ENCODE measurements around the gene FABP7. TPM values are rescaled to one million over a fixed set of nuclear protein-coding genes. Genes with fewer than 3 reads are reported as not detected.

Gene FABP7
- total and polyA plus RNA-seq, 2 of the 13 experiments (the other 11 are each of a cell fraction or from before 2014, with no cell fraction given), result not detected

- no peak for TF ChIP-seq ZNF30 (CRISPR knock-in tag; IDR thresholded peaks at IDR 0.05)
- TF ChIP-seq ZMYM3 (CRISPR knock-in tag; IDR thresholded peaks at IDR 0.05), result no peak
- no peak for TF ChIP-seq PLSCR1 (CRISPR knock-in tag; IDR thresholded peaks at IDR 0.05; ENCODE audit: borderline replicate concordance)
- no peak for TF ChIP-seq TCF7L2 (IDR thresholded peaks at IDR 0.05; ENCODE audit: low read depth, low read length)
- no peak for TF ChIP-seq ARHGAP35 (CRISPR knock-in tag; IDR thresholded peaks at IDR 0.05; ENCODE audit: borderline replicate concordance)
- no peak for TF ChIP-seq SNAPC5 (CRISPR knock-in tag; IDR thresholded peaks at IDR 0.05; ENCODE audit: borderline replicate concordance)
- TF ChIP-seq TP53 (CRISPR knock-in tag; conservative IDR thresholded peaks at IDR 0.05), result no peak
- TF ChIP-seq ZBTB44 (CRISPR knock-in tag; IDR thresholded peaks at IDR 0.05), result no peak
- no peak for TF ChIP-seq SNAI1 (CRISPR knock-in tag; IDR thresholded peaks at IDR 0.05; ENCODE audit: borderline replicate concordance)
- no peak for TF ChIP-seq ZNF367 (CRISPR knock-in tag; IDR thresholded peaks at IDR 0.05; ENCODE audit: borderline replicate concordance)
- TF ChIP-seq SALL1 (CRISPR knock-in tag; IDR thresholded peaks at IDR 0.05), result peak; percentile 81
- TF ChIP-seq CREB1 (IDR thresholded peaks at IDR 0.05), result no peak; the same call in 1 of the 2 replicates
- no peak for TF ChIP-seq CREB1 (CRISPR knock-in tag; IDR thresholded peaks at IDR 0.05)
- TF ChIP-seq HBP1 (CRISPR knock-in tag; IDR thresholded peaks at IDR 0.05; ENCODE audit: low read depth), result no peak
- TF ChIP-seq SUZ12 (IDR thresholded peaks at IDR 0.05; ENCODE audit: low read depth, low read length), result no peak
- TF ChIP-seq NR2F6 (IDR thresholded peaks at IDR 0.05), result no peak
- TF ChIP-seq NR2F6 (CRISPR knock-in tag; IDR thresholded peaks at IDR 0.05), result peak; percentile 61; the same call in 1 of the 2 replicates
- no peak for TF ChIP-seq ISX (CRISPR knock-in tag; conservative IDR thresholded peaks at IDR 0.05)
- no peak for TF ChIP-seq ZNF10 (CRISPR knock-in tag; IDR thresholded peaks at IDR 0.05; ENCODE audit: borderline replicate concordance, low read depth)
- no peak for TF ChIP-seq KDM4B (CRISPR knock-in tag; IDR thresholded peaks at IDR 0.05)
- TF ChIP-seq ZBTB10 (CRISPR knock-in tag; IDR thresholded peaks at IDR 0.05; ENCODE audit: borderline replicate concordance), result no peak
- TF ChIP-seq HDAC2 (CRISPR knock-in tag; IDR thresholded peaks at IDR 0.05), result peak; percentile 72
- no peak for TF ChIP-seq U2AF1 (optimal IDR thresholded peaks at IDR 0.05; ENCODE audit: low read depth, low read length)
- no peak for TF ChIP-seq NR3C1 (CRISPR knock-in tag; IDR thresholded peaks at IDR 0.05)
- TF ChIP-seq EZH2 (conservative IDR thresholded peaks at IDR 0.05; ENCODE audit: low read depth, low read length), result no peak
Measured at GRCh38 chr6:122790423-122791309, 11.2 kb downstream of the FABP7 start (continued).
